H1 (cell line): Measurements from ENCODE around the gene RBFA. TPM values are rescaled to one million over a fixed set of nuclear protein-coding genes. Genes with fewer than 3 reads are reported as not detected.
"Not testable (repeated sequence)": the region's sequence is repeated elsewhere in the genome, so short reads cannot be mapped to it uniquely, and the experiment has no call there.

Experiments
- CTCF ChIA-PET: fragments of 300-600 bp; sonication (Branson Sonifier 250); formaldehyde crosslinking; loops from one replicate; lab custom pipeline; 2021; ENCODE audit not compliant: partially characterized antibody; lab: Charles Lee
- POLR2A ChIA-PET: fragments of 300-600 bp; sonication (Branson Sonifier 250); formaldehyde crosslinking; loops from one replicate; lab custom pipeline; 2021; ENCODE audit warnings: inconsistent platforms; ENCODE audit not compliant: partially characterized antibody; lab: Charles Lee
- DNase-seq, 2 experiments: peaks; one replicate each; pipeline versions ENCODE4 v3.0.0 to v3.0.0-alpha.2; 2010 to 2022; ENCODE audit warnings: low spot score in 2 of 2, low read depth in 1 of 2, mixed read lengths in 1 of 2
- FAIRE-seq: peaks from 2 replicates; lab custom pipeline; 2011; peaks lifted over from hg19 to GRCh38; lab: Jason Lieb, UNC
- H2AFZ ChIP-seq: 2 replicates; pipeline ENCODE4 v1.8.1; 2012; ENCODE audit warnings: low read length, inconsistent platforms
- H2AK5ac ChIP-seq: 2 replicates; pipeline ENCODE4 v1.6.1; 2013; ENCODE audit warnings: low read depth, low read length
- H2BK120ac ChIP-seq: replicated peaks from 2 replicates; pipeline ENCODE3; 2013; ENCODE audit warnings: low read depth, low read length, inconsistent platforms
- H2BK12ac ChIP-seq: 2 replicates; pipeline ENCODE4 v1.6.1; 2013; ENCODE audit warnings: low read depth, low read length
- H2BK15ac ChIP-seq: 2 replicates; pipeline ENCODE4 v1.6.1; 2013; ENCODE audit warnings: low read length
- H2BK20ac ChIP-seq: 2 replicates; pipeline ENCODE4 v1.6.1; 2013; ENCODE audit warnings: low read length
- H2BK5ac ChIP-seq: 2 replicates; pipeline ENCODE4 v1.6.1; 2013; ENCODE audit warnings: low read depth, low read length
- H3K14ac ChIP-seq: 2 replicates; pipeline ENCODE4 v1.6.1; 2013; ENCODE audit warnings: inconsistent platforms; ENCODE audit not compliant: insufficient read length
- H3K18ac ChIP-seq: 2 replicates; pipeline ENCODE4 v1.6.1; 2013; ENCODE audit warnings: low read length; ENCODE audit errors: extremely low read depth
- H3K23ac ChIP-seq: 2 replicates; pipeline ENCODE4 v1.6.1; 2013; ENCODE audit warnings: inconsistent platforms; ENCODE audit not compliant: insufficient read length
- H3K23me2 ChIP-seq: 2 replicates; pipeline ENCODE4 v1.6.1; 2013; ENCODE audit warnings: low read depth, low read length
- H3K27ac ChIP-seq: 2 replicates; pipeline ENCODE4 v1.6.1; 2011; ENCODE audit warnings: low read depth, low read length, inconsistent platforms
- H3K27me3 ChIP-seq, 4 experiments: replicated peaks in 1 of 4; 1 replicate in 1 of 4; 2 replicates in 3 of 4; pipeline versions ENCODE4 v1.6.1 to v1.8.1; 2011 to 2013; ENCODE audit warnings: low read length in 3 of 4, mild to moderate bottlenecking in 3 of 4, inconsistent platforms in 2 of 4, mixed read lengths in 2 of 4, moderate library complexity in 1 of 4; ENCODE audit not compliant: control insufficient read depth in 3 of 4, insufficient read depth in 3 of 4; ENCODE audit errors: extremely low read depth in 1 of 4
- H3K36me3 ChIP-seq, 4 experiments: 2 replicates each; pipeline versions ENCODE4 v1.6.1 to v1.8.1; 2011 to 2013; ENCODE audit warnings: mild to moderate bottlenecking in 4 of 4, low read length in 3 of 4, moderate library complexity in 2 of 4, control low read depth in 1 of 4, inconsistent platforms in 1 of 4; ENCODE audit not compliant: insufficient read depth in 4 of 4, control insufficient read depth in 2 of 4
- H3K4ac ChIP-seq: replicated peaks from 2 replicates; pipeline ENCODE3; 2013; ENCODE audit warnings: low read length, low read depth, mixed read lengths, inconsistent platforms; ENCODE audit not compliant: insufficient read length
- H3K4me1 ChIP-seq, 4 experiments: replicated peaks in 1 of 4; 1 replicate in 1 of 4; 2 replicates in 3 of 4; pipeline versions ENCODE4 v1.6.1 to v1.8.1; 2011 to 2013; ENCODE audit warnings: low read length in 3 of 4, inconsistent platforms in 2 of 4, mixed read lengths in 1 of 4; ENCODE audit not compliant: insufficient read depth in 4 of 4, control insufficient read depth in 3 of 4
- H3K4me2 ChIP-seq, 2 experiments: 2 replicates each; pipeline versions ENCODE4 v1.6.1 to v1.8.1; 2011 to 2013; ENCODE audit warnings: low read depth in 2 of 2, low read length in 2 of 2, control low read depth in 1 of 2, inconsistent platforms in 1 of 2, mild to moderate bottlenecking in 1 of 2; ENCODE audit not compliant: insufficient read depth in 1 of 2
- H3K4me3 ChIP-seq, 4 experiments: fragments of 200-600, 300-600 bp in 1 of 4; sonication (generic), shearing (Covaris generic), sonication (Bioruptor Twin) in 1 of 4; 2 replicates each; pipeline versions ENCODE4 v1.5.1 to v1.8.1; 2011 to 2016; ENCODE audit warnings: low read length in 4 of 4, low read depth in 3 of 4, control low read depth in 2 of 4, inconsistent platforms in 2 of 4, mild to moderate bottlenecking in 2 of 4, mixed read lengths in 1 of 4, moderate library complexity in 1 of 4; ENCODE audit not compliant: insufficient read depth in 2 of 4; ENCODE audit errors: extremely low read depth in 1 of 4
- H3K56ac ChIP-seq: replicated peaks from 2 replicates; pipeline ENCODE3; 2013; ENCODE audit warnings: low read depth, mild to moderate bottlenecking, mixed read lengths, low read length, inconsistent platforms; ENCODE audit not compliant: insufficient read length
- H3K79me1 ChIP-seq: 2 replicates; pipeline ENCODE4 v1.6.1; 2013; ENCODE audit warnings: low read depth, low read length, control low read depth
- H3K79me2 ChIP-seq, 2 experiments: 2 replicates each; pipeline versions ENCODE4 v1.6.1 to v1.8.1; 2012 to 2013; ENCODE audit warnings: low read length in 2 of 2, mild to moderate bottlenecking in 2 of 2, inconsistent platforms in 1 of 2; ENCODE audit not compliant: insufficient read depth in 2 of 2, control insufficient read depth in 1 of 2
- H3K9ac ChIP-seq, 4 experiments: replicated peaks in 1 of 4; 1 replicate in 1 of 4; 2 replicates in 3 of 4; pipeline versions ENCODE4 v1.6.1 to v1.8.1; 2011 to 2013; ENCODE audit warnings: low read depth in 3 of 4, low read length in 3 of 4, control low read depth in 2 of 4, mild to moderate bottlenecking in 2 of 4, moderate library complexity in 2 of 4, inconsistent platforms in 1 of 4; ENCODE audit errors: extremely low read depth in 1 of 4
- H3K9me3 ChIP-seq, 2 experiments: 2 replicates each; pipeline versions ENCODE4 v1.6.1 to v1.8.1; 2012 to 2013; ENCODE audit warnings: mild to moderate bottlenecking in 2 of 2, moderate library complexity in 2 of 2, control low read depth in 1 of 2, inconsistent platforms in 1 of 2, low read depth in 1 of 2, low read length in 1 of 2, mixed read lengths in 1 of 2; ENCODE audit not compliant: insufficient read depth in 2 of 2
- H4K20me1 ChIP-seq, 2 experiments: replicated peaks in 1 of 2; 2 replicates each; pipeline versions ENCODE3 to v1.8.1; 2011 to 2013; ENCODE audit warnings: inconsistent platforms in 2 of 2, low read length in 2 of 2, mild to moderate bottlenecking in 1 of 2; ENCODE audit not compliant: insufficient read depth in 2 of 2, control insufficient read depth in 1 of 2
- H4K5ac ChIP-seq: 2 replicates; pipeline ENCODE4 v1.6.1; 2013; ENCODE audit warnings: low read length, low read depth, mixed read lengths, inconsistent platforms; ENCODE audit not compliant: insufficient read length
- H4K8ac ChIP-seq: 2 replicates; pipeline ENCODE4 v1.8.0; 2013; ENCODE audit warnings: mild to moderate bottlenecking, moderate library complexity, low read length, inconsistent platforms; ENCODE audit not compliant: insufficient read depth; ENCODE audit errors: extremely low read depth
- H4K91ac ChIP-seq: replicated peaks from 2 replicates; pipeline ENCODE3; 2013; ENCODE audit warnings: low read length, mixed read lengths, inconsistent platforms; ENCODE audit not compliant: insufficient read length
- whole genome bisulfite sequencing, 2 experiments: shearing (Covaris generic) in 1 of 2; methylation state at CpG; one replicate each; pipeline versions ENCODE4 v1.1.6 to v1.1.7; 2013 to 2015; ENCODE audit warnings: low lambda C conversion rate in 2 of 2, mixed read lengths in 2 of 2, inconsistent platforms in 1 of 2, low coverage in 1 of 2, missing lambda C conversion rate in 1 of 2; ENCODE audit not compliant: insufficient replicate concordance in 2 of 2, insufficient coverage in 1 of 2, insufficient read length in 1 of 2; ENCODE audit errors: extremely low coverage in 1 of 2, missing lambda C conversion rate in 1 of 2; 5-methylcytosine and 5-hydroxymethylcytosine counted together
- polyA plus RNA-seq, 7 experiments: library from polyadenylated mRNA; depleted of rRNA in 3 of 7; stranded (reverse) in 5 of 7; unstranded in 2 of 7; fragments of >200 nt in 5 of 7; fragments of 200-250 nt in 2 of 7; gene quantifications; 1 replicate in 5 of 7; 2 replicates in 1 of 7; 4 replicates in 1 of 7; pipeline versions ENCODE4 v1.2.1 to v1.2.3, GENCODE V29; 2011 to 2013; ENCODE audit warnings: missing spikeins in 2 of 7, mixed read lengths in 2 of 7
- total RNA-seq: library from RNA; stranded (reverse); fragmentation: NEBNext Ultra II Directional; extraction: Animal tissue kit (Norgen Biotek cat#: 25700); gene quantifications from 2 replicates; pipeline ENCODE4 v1.2.1, GENCODE V29; 2021

The RBFA gene
- total and polyA plus RNA-seq, 2 of the 8 experiments (the other 6 are each of a cell fraction or from before 2014, with no cell fraction given), result 19.2 to 29.5 TPM

DNA sequence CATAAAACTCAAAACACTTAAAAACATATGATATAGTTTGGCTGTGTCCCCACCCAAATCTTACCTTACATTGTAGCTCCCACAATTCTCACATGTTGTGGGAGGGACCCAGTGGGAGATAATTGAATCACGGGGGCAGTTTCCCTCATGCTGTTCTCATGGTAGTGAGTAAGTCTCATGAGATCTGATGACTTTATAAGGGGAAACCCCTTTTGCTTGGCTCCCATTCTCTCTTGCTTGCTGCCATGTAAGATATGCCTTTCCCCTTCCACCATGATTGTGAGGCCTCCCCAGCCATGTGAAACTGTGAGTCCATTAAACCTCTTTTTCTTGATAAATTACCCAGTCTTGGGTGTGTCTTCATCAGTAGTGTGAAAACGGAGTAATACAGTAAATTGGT, 34.5 kb upstream of the RBFA start:
- H2BK120ac ChIP-seq, H3K4ac ChIP-seq, H3K27me3 ChIP-seq, H3K36me3 ChIP-seq, H2BK20ac ChIP-seq, H3K4me1 ChIP-seq, H4K5ac ChIP-seq, FAIRE-seq, H2AFZ ChIP-seq, POLR2A ChIA-PET, H3K56ac ChIP-seq, H3K27ac ChIP-seq, H3K14ac ChIP-seq, H2BK12ac ChIP-seq, H3K4me3 ChIP-seq, H3K9ac ChIP-seq, DNase-seq, H2AK5ac ChIP-seq, H3K23me2 ChIP-seq, H4K8ac ChIP-seq, H3K79me2 ChIP-seq, H4K20me1 ChIP-seq, CTCF ChIA-PET, H3K79me1 ChIP-seq, H3K23ac ChIP-seq, H3K4me2 ChIP-seq, H2BK5ac ChIP-seq, H3K18ac ChIP-seq, H4K91ac ChIP-seq, H2BK15ac ChIP-seq: not testable (repeated sequence)
- H3K9me3 ChIP-seq, result peaks cover 15 to 17% of the 10 kb centered on the region in 2 experiments
- 76% methylated on average over 2 of the region's 2 CpGs; no CpG with 5 or more reads in 1 of the 2 experiments for WGBS, 2 experiments
